NCI-H82 treated with DMSO at 0.1 percent for 48 hours (cell line): ENCODE measurements around the gene CALHM3.
A peak's percentile ranks its signal among the peaks of the same experiment; 100 is the strongest.
"Not testable (repeated sequence)": the region's sequence is repeated elsewhere in the genome, so short reads cannot be mapped to it uniquely, and the experiment has no call there.

Source experiments
- DNase-seq: peaks from one replicate; lab custom pipeline; 2025; ENCODE audit not compliant: unreplicated experiment; lab: John Stamatoyannopoulos, UW

CALHM3 gene

GRCh38 chr10:103502849-103503660 is 24.0 kb upstream of the CALHM3 start:
- no peak for DNase-seq

GRCh38 chr10:103501186-103501585 is 22.1 kb upstream of the CALHM3 start:
- no peak for DNase-seq

- DNase-seq, result no peak
Measured at GRCh38 chr10:103500481-103500880, 21.4 kb upstream of the CALHM3 start.

- DNase-seq, result no peak
Measured at GRCh38 chr10:103499881-103500280, 20.8 kb upstream of the CALHM3 start.

GRCh38 chr10:103498936-103499638 is 20.0 kb upstream of the CALHM3 start:
- no peak for DNase-seq

GRCh38 chr10:103497161-103497915 is 18.3 kb upstream of the CALHM3 start:
- no peak for DNase-seq

- no peak for DNase-seq
Measured at GRCh38 chr10:103495321-103495720, 16.3 kb upstream of the CALHM3 start.

- no peak for DNase-seq
Measured at GRCh38 chr10:103493916-103494877, 15.2 kb upstream of the CALHM3 start.

- peak; percentile 4 for DNase-seq
Measured at GRCh38 chr10:103493362-103493915, 14.4 kb upstream of the CALHM3 start, which contains the start of gene NEURL1. TSS of gene NEURL1 (plus strand) at chr10:103493705. CDS start at chr10:103494388, 683 bp downstream.

- DNase-seq, result no peak
Measured at GRCh38 chr10:103492655-103493261, 13.7 kb upstream of the CALHM3 start.

- no peak for DNase-seq
Measured at GRCh38 chr10:103491729-103492364, 12.8 kb upstream of the CALHM3 start.

GRCh38 chr10:103490986-103491314 is 11.9 kb upstream of the CALHM3 start:
- DNase-seq, result no peak

GRCh38 chr10:103487410-103487708 is 8.3 kb upstream of the CALHM3 start:
- no peak for DNase-seq

- not testable (repeated sequence) for DNase-seq
Measured at GRCh38 chr10:103486635-103487409, 7.8 kb upstream of the CALHM3 start.

GRCh38 chr10:103481974-103482531 is 3.0 kb upstream of the CALHM3 start:
- peak; percentile 33 for DNase-seq

GRCh38 chr10:103480521-103480920 is 1.5 kb upstream of the CALHM3 start:
- no peak for DNase-seq

GRCh38 chr10:103478671-103479070 is 369 bp downstream of the CALHM3 start:
- DNase-seq, result no peak

GRCh38 chr10:103476046-103476768 is 2.8 kb downstream of the CALHM3 start:
- DNase-seq, result no peak
